Measurements from ENCODE around the gene ELL.

- no peak for TF ChIP-seq CTCF (conservative IDR thresholded peaks at IDR 0.05)
- TF ChIP-seq EZH2 (IDR thresholded peaks at IDR 0.05; ENCODE audit: low read depth) = no peak
Observed at GRCh38 chr19:18483119-18483890, 38.6 kb downstream of the ELL start.
